ENCODE results near the gene TMEM30A. TPM values are rescaled to one million over a fixed set of nuclear protein-coding genes. Genes with fewer than 3 reads are reported as not detected.

Gene TMEM30A
- total and polyA plus RNA-seq, 2 of the 13 experiments (the other 11 are each of a cell fraction or from before 2014, with no cell fraction given) = 17.6 to 54.4 TPM

GRCh38 chr6:75317503-75318206 lies 33.1 kb upstream of the TMEM30A start (continued):
- TF ChIP-seq SNAPC4 (CRISPR knock-in tag; IDR thresholded peaks at IDR 0.05) (no peak), MTF1 (CRISPR knock-in tag; IDR thresholded peaks at IDR 0.05) (no peak)

- H3K36me3 ChIP-seq (replicated peaks in 1 of 2; ENCODE audit: control insufficient read depth in 1 of 2, insufficient read depth in 2 of 2, low read length in 2 of 2) = no peaks in the 10 kb centered on the region
- intact Hi-C loops (cut with micrococcal nuclease; ENCODE audit: unreplicated experiment) = no loop called here
- TF ChIP-seq MAFF (IDR thresholded peaks at IDR 0.05; ENCODE audit: low read depth, low read length) = peak; percentile 40; the same call in 1 of the 2 replicates
- no peak for TF ChIP-seq ZUFSP (CRISPR knock-in tag; IDR thresholded peaks at IDR 0.05; ENCODE audit: borderline replicate concordance)
- TF ChIP-seq ZSCAN22 (CRISPR knock-in tag; IDR thresholded peaks at IDR 0.05) = no peak
- TF ChIP-seq MAFK (conservative IDR thresholded peaks at IDR 0.05 in 1 of 2, IDR thresholded peaks at IDR 0.05 in 1 of 2; ENCODE audit: low read length in 2 of 2) = peak; percentile 16 to 61; a peak in 2 of 4 replicates
- no peak for TF ChIP-seq CBX1 (IDR thresholded peaks at IDR 0.05; ENCODE audit: low read depth)
- H3K9ac ChIP-seq (ENCODE audit: insufficient read depth, low read depth, low read length) = no peak overlapping the region
- H3K27ac ChIP-seq (ENCODE audit: extremely low read length, insufficient read depth, low read length) = no peak overlapping the region
- no peak overlapping the region for H2AFZ ChIP-seq (ENCODE audit: low read length)
- ATAC-seq (no peak), DNase-seq (ENCODE audit: low spot score) (no peak), FAIRE-seq (no peak)
- no TSS peak for BruUV-seq (replicated peaks)
- no peaks in the 10 kb centered on the region for H3K9me3 ChIP-seq (ENCODE audit: low read length)
- ChIA-PET POLR2A (no interaction called here), CTCF (ENCODE audit: low intra/inter-chr PET ratio, low total read pairs) (no interaction called here)
- no peak overlapping the region for H3K4me3 ChIP-seq (replicated peaks in 1 of 3; ENCODE audit: insufficient read depth in 1 of 3, low read depth in 2 of 3, low read length in 3 of 3)
- in situ Hi-C loops (cut with HindIII; ENCODE audit: extremely low pct_ligation_motif_present, low pct_unique_long_range_greater_than_20kb) = no loop called here
- no peaks in the 10 kb centered on the region for H3K4me1 ChIP-seq (ENCODE audit: insufficient read depth, low read length)
- peaks cover 0 to 27% of the 10 kb centered on the region in 2 experiments; a peak in 2 of 5 replicates for H3K27me3 ChIP-seq (ENCODE audit: control insufficient read depth in 1 of 2, insufficient read depth in 2 of 2, low read length in 2 of 2)
- H3K4me2 ChIP-seq (ENCODE audit: low read depth, low read length) = no peak overlapping the region
- no peaks in the 10 kb centered on the region for H4K20me1 ChIP-seq (ENCODE audit: insufficient read depth, low read length)
- H3K79me2 ChIP-seq (ENCODE audit: insufficient read depth, low read length) = no peaks in the 10 kb centered on the region
Measured at GRCh38 chr6:75315978-75316377, 31.4 kb upstream of the TMEM30A start.

Measured in HepG2 (cell line).